Right ventricle myocardium inferior (tissue), 1 donor: ENCODE data around the gene GPR83. TPM values are rescaled to one million over a fixed set of nuclear protein-coding genes. Genes with fewer than 3 reads are reported as not detected.
A peak's percentile ranks its signal among the peaks of the same experiment; 100 is the strongest.

ENCODE experiments used
- ATAC-seq: fragments of 200-7000 bp; cut with Tn5 transposase; one replicate; pipeline ENCODE4 v1.9.1; 2020; ENCODE audit warnings: mild to moderate bottlenecking, moderate library complexity
- DNase-seq: peaks from one replicate; pipeline ENCODE4 v3.0.0; 2021; ENCODE audit errors: missing footprints
- intact Hi-C: fragments of 100-400 bp; cut with DNase I; formaldehyde crosslinking; loops from one replicate; pipeline ENCODE4 v1.11.0; 2022
- long read RNA-seq: library from polyadenylated mRNA; unstranded; transcript quantifications from one replicate; pipeline ENCODE4 v2.0.0, GENCODE V29; 2021
- total RNA-seq: library from RNA; stranded (reverse); fragmentation: NEBNext Ultra II Directional; extraction: Animal tissue kit (Norgen Biotek cat#: 25700); gene quantifications from one replicate; pipeline ENCODE4 v1.2.1, GENCODE V29; 2021
- donor health status: DM: no; HTN: yes; CAD: no; lungs with severe emphysema.

The GPR83 gene
- total RNA-seq = 0.22 TPM
- long read RNA-seq = 0 reads

- intact Hi-C loops = no loop called here
- no peak for DNase-seq
- ATAC-seq = peak; percentile 63
These were observed at the start of gene GPR83 for GRCh38 chr11:94400839-94401772. Gene GPR83, minus strand, starts transcription at chr11:94401419. Its CDS starts 172 bp downstream, at chr11:94401247.

GRCh38 chr11:94450048-94450447, 48.8 kb upstream of the GPR83 start:
- ATAC-seq (no peak), DNase-seq (no peak)
- intact Hi-C loops = no loop called here

- intact Hi-C loops = no loop called here
- ATAC-seq (no peak), DNase-seq (no peak)
These were observed 48.2 kb upstream of the GPR83 start for GRCh38 chr11:94449437-94449836.

GRCh38 chr11:94449029-94449428, 47.8 kb upstream of the GPR83 start:
- DNase-seq (no peak), ATAC-seq (no peak)
- intact Hi-C loops = no loop called here

GRCh38 chr11:94447149-94447548, 45.9 kb upstream of the GPR83 start:
- intact Hi-C loops = no loop called here
- ATAC-seq = no peak
- DNase-seq = no peak

GRCh38 chr11:94445641-94446040, 44.4 kb upstream of the GPR83 start:
- DNase-seq (no peak), ATAC-seq (no peak)
- intact Hi-C loops = no loop called here

- intact Hi-C loops = no loop called here
These were observed 31.8 kb upstream of the GPR83 start for GRCh38 chr11:94433049-94433448.

GRCh38 chr11:94424662-94425061, 23.4 kb upstream of the GPR83 start:
- intact Hi-C loops = no loop called here
- DNase-seq = no peak
- ATAC-seq = no peak

More at GRCh38 chr11:94433049-94433448, 31.8 kb upstream of the GPR83 start:
- ATAC-seq (no peak), DNase-seq (no peak)

- intact Hi-C loops = no loop called here
- no peak for DNase-seq
- ATAC-seq = no peak
These were observed 22.8 kb upstream of the GPR83 start for GRCh38 chr11:94424011-94424410.

- no peak for ATAC-seq
- intact Hi-C loops = no loop called here
- no peak for DNase-seq
These were observed 22.3 kb upstream of the GPR83 start for GRCh38 chr11:94423507-94423906.

- DNase-seq (no peak), ATAC-seq (no peak)
- intact Hi-C loops = loop anchor here (5.0 to 10.0 kb wide), 2 partner anchors 233 to 521 kb away; no protein-coding TSS in a partner anchor
These were observed 17.0 kb upstream of the GPR83 start for GRCh38 chr11:94418123-94418765.

- intact Hi-C loops = loop anchor here (5.0 to 10.0 kb wide), 2 partner anchors 233 to 520 kb away; no protein-coding TSS in a partner anchor
- no peak for DNase-seq
- ATAC-seq = no peak
These were observed 16.3 kb upstream of the GPR83 start for GRCh38 chr11:94417386-94417987.

- intact Hi-C loops = no loop called here
- DNase-seq (no peak), ATAC-seq (no peak)
These were observed 4.0 kb upstream of the GPR83 start for GRCh38 chr11:94405062-94405833.

GRCh38 chr11:94402355-94402754, 1.1 kb upstream of the GPR83 start:
- DNase-seq (no peak), ATAC-seq (no peak)
- intact Hi-C loops = no loop called here

- intact Hi-C loops = no loop called here
- DNase-seq = no peak
- no peak for ATAC-seq
These were observed 600 bp upstream of the GPR83 start for GRCh38 chr11:94401773-94402265.

GRCh38 chr11:94400457-94400838, 771 bp downstream of the GPR83 start:
- intact Hi-C loops = no loop called here
- no peak for DNase-seq
- no peak for ATAC-seq

GRCh38 chr11:94400050-94400449, 1.2 kb downstream of the GPR83 start:
- DNase-seq = no peak
- intact Hi-C loops = no loop called here
- no peak for ATAC-seq

- no peak for ATAC-seq
- intact Hi-C loops = no loop called here
- DNase-seq = no peak
These were observed 3.1 kb downstream of the GPR83 start for GRCh38 chr11:94398101-94398500.

GRCh38 chr11:94396282-94396681, 4.9 kb downstream of the GPR83 start:
- DNase-seq = no peak
- no peak for ATAC-seq
- intact Hi-C loops = no loop called here
